ENCODE data around the gene ECM1.

Gene ECM1

DNA sequence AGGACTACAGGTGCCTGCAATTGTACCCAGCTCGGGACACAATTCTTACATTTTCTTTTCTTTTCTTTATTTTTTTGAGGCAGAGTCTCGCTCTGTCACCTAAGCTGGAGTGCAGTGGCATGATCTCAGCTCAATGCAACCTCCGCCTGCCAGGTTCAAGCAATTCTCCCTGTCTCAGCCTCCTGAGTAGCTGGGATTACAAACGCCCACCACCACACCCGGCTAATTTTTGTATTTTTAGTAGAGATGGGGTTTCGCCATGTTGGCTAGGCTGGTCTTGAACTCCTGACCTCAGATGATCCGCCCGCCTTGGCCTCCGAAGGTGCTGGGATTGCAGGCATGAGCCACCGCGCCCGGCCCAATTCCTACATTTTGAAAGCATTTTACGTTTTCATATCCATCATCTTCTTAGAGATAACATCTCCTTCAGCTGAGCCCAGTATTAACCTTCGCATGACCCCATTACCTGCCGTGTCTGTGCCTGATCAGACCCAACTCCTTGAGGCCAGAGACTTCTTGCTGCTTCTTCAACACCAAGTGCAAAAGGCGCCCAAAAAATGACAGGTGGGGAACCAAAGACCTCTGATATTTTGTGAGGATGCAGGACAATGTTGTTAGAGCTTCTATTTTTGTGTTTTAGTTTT, 38.5 kb downstream of the ECM1 start:
- DNase-seq: no peak

- DNase-seq: no peak
Observed at GRCh38 chr1:150548324-150548631, 40.4 kb downstream of the ECM1 start.

DNA sequence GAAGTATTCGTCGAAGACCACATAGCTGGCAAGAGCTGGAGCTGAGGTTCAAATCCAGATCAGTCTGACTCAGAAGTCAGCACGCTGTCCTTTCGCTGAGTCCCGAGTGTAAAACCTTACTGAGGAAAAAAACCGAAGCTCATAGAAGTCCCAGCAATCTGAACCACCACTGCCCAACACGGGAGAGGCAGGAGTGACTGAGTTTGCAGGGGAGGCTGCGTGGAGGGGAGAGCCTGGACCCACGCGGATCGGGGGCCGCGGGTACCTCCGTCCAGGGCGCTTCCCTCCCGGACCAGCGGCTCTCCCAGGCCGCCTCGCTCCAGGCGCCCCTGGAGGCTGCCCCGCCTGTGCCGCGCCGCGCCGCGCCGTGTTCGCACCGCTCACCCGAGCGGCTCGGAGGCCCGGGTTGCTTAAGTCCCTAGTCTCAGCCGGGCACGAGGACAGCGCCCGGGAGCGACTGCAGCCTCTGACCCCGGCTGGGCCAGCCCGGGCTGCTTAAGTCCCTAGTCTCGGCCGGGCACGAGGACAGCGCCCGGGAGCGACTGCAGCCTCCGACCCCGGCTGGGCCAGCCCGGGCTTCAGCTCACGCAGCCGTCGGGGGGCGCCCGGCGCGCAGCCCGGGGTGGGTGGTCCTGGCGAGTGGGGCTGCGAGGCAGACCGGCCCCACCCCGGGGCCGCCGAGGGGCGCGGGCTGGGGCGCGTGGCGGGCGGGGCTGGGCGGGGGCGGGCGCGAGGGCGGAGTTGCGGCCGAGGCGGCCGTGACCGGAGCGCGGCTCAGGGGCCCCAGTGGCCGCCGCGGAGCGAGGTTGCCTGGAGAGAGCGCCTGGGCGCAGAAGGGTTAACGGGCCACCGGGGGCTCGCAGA, 41.0 kb downstream of the ECM1 start, which contains the start of gene ADAMTSL4:
TSS of gene ADAMTSL4 (plus strand) at position 777 of the 864 bp plus-strand sequence. CDS start 2,881 bp downstream, outside the sequence.
- DNase-seq: peak; percentile 69

- DNase-seq: no peak
Observed at GRCh38 chr1:150549496-150550221, 41.8 kb downstream of the ECM1 start.

- no peak for DNase-seq
Observed at GRCh38 chr1:150550222-150551050, 42.5 kb downstream of the ECM1 start.

DNA sequence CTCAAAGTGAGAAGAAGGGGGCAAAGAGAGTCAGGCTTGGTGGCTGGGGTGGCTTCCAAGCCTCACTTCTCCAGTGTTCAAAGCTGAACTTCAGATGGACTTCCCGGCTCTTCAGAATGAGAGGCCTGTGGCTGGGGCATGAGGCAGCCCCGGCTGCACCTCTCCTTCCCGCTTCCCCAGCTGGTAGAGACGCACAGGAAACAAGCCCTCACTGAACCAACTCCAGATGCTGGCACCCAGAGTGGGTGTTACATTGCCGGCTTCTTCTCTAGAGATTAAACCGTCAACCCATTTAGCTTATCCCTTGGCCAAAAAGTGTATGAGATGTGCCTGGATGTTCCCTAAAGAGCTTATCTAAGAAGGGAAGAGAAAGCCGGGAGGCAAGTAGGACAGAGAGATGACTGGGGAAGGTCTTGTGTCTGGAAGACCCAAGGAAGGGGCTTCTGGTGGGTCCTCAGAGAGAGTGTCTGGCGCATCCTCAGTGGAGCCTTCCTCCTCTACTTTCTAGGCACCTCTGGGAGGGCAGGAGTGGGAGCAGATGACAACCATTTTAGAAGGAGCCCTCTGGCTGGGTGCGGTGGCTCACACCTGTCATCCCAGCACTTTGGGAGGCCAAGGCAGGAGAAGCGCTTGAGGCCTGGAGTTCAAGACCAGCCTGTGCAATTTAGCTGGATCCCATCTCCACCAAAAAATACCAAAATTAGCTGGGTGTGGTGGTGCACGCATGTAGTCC, 43.3 kb downstream of the ECM1 start:
- DNase-seq: peak; percentile 49

GRCh38 chr1:150551784-150552127, 43.8 kb downstream of the ECM1 start:
- no peak for DNase-seq

DNA sequence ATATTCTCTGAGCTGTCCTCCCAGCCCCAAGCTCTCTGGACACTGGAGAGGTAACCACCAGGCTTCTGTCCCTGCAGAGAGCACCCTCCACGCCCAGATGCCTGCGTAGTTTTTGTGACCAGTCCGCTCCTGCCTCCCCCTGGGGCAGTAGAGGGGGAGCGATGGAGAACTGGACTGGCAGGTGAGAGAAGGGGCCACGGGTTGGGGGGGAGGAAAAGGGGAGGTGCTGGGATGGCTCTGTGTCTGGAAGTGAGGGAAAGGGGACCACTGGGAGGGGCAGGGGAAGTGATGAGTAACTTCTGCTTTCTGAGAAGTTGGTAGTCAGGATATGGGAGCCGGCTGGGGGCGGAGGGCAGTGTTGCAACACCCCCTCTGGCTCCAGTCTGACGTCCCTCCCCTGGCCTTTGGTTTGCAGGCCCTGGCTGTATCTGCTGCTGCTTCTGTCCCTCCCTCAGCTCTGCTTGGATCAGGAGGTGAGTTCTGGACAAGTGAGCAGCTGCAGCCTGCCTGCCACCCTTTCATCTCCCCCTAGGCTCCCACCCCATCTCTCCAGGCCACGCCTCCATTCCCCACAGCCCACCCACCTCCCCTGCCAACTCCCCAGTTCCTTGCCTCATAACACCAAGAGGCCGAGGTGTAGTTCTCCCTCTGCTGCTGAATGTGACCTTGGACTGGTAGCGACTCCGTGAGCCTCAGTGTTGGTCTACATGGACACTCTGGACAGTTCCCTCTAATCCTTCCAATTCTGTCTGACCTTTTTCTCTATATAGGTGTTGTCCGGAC, 44.4 kb downstream of the ECM1 start:
- peak; percentile 55 for DNase-seq

GRCh38 chr1:150552911-150553289, 45.0 kb downstream of the ECM1 start:
- DNase-seq: no peak

- DNase-seq: no peak
Observed at GRCh38 chr1:150553392-150554085, 45.6 kb downstream of the ECM1 start.

DNA sequence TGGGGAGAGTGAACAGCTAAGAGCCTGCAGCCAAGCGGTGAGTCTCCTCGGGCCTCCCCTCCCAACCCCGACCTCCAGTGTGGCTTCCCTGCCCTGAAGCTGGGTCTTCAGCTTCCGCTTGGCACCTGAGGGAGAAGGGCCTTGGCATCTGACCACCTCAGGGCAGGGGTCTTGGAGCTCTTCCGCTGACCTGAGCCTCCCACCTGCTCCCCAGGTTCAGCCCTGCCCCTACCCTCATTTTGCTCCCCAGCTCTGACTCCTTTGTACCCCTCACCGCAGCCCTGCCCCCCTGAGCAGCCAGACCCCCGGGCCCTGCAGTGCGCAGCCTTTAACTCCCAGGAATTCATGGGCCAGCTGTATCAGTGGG, 46.2 kb downstream of the ECM1 start:
- DNase-seq: no peak

DNA sequence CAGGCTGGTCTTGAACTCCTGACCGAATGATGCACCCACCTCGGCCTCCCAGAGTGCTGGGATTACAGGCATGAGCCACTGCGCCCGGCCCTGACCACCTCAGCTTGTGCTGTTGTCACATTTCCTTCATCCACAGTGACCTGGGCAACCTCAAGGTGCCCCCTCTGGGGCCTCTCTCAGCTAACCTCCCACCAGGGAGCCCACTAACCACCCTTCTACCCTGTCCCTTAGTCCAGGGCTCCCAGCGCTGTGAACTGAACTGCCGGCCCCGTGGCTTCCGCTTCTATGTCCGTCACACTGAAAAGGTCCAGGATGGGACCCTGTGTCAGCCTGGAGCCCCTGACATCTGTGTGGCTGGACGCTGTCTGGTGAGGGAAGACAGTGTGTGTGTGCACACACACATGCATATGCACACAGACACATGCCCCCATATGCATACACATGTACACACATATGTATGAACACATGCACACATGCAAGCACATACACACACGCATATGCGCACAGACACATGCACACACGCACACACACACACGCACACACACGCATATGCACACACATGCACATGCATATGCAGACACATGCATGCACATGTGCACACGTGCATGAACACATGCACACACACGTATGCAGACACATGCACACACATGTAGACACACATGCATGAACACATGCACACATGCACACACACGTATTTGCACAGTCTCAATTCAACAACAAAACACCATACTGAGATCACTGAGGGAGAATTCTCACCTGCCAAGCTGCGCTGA, 47.5 kb downstream of the ECM1 start:
- no peak for DNase-seq

DNA sequence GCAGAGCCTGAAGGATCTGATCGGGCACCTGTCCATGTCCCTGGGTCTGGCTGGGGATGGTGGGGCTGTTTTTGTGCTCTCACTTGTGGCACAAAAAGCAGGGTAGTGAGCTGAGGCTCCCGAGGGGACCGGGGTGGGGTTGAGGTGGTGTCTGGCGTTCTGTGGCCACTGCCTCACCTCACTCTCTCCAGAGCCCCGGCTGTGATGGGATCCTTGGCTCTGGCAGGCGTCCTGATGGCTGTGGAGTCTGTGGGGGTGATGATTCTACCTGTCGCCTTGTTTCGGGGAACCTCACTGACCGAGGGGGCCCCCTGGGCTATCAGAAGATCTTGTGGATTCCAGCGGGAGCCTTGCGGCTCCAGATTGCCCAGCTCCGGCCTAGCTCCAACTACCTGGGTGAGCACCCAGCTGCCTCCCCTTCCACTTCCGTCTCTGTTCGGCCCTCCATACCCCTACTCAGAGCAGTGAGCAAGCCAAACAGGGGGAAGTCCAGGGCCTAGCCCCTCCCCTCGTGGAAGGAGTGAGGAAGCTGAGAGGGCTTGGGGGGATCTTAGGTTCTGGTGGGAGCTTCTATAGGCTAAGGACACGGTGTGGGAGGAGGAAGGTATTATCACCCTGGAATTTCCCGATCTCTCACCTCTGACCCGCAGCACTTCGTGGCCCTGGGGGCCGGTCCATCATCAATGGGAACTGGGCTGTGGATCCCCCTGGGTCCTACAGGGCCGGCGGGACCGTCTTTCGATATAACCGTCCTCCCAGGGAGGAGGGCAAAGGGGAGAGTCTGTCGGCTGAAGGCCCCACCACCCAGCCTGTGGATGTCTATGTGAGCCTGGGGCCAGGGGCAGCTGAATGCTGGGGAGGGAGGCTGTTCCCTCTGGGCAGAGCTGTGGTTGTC, 48.3 kb downstream of the ECM1 start:
- DNase-seq: no peak

GRCh38 chr1:150557065-150557600, 49.2 kb downstream of the ECM1 start:
- no peak for DNase-seq

- no peak for DNase-seq
Observed at GRCh38 chr1:150557813-150558212, 49.9 kb downstream of the ECM1 start.

- no peak for DNase-seq
Observed at GRCh38 chr1:150558303-150558704, 50.4 kb downstream of the ECM1 start.

DNA sequence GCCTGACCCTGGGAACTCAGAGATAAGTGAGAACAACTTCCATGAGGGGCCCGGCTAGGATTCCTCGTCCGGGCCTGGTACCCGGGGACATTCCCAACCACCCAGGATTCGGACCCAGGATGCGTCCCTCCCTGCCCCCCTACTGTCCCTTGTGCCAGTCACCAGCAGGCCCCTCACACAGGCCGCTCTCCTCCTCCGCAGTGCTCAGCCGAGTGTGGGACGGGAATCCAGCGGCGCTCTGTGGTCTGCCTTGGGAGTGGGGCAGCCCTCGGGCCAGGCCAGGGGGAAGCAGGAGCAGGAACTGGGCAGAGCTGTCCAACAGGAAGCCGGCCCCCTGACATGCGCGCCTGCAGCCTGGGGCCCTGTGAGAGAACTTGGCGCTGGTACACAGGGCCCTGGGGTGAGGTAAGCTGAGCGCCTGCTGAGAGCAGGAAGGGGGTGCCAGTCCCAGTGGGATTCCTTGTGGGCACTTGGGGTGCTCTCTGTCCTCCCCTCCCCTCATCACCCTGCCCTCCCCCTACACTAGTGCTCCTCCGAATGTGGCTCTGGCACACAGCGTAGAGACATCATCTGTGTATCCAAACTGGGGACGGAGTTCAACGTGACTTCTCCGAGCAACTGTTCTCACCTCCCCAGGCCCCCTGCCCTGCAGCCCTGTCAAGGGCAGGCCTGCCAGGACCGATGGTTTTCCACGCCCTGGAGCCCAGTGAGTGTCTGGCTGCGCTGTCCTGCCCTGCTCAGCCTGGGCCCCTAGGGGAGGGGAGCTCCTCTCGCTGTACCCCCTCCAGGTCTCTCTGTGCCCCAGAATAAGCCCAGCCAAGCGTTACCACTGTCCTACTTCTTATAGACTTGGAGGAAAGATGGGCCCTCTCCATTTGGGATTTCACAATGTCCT, 51.1 kb downstream of the ECM1 start:
- no peak for DNase-seq

- DNase-seq: no peak
Observed at GRCh38 chr1:150559656-150560010, 51.7 kb downstream of the ECM1 start.
